Hepatocyte (in vitro differentiated cells): ENCODE data around the gene ARCN1.

ENCODE experiments used
- CTCF ChIP-seq: fragments of 200-600 bp; sonication (generic); IDR thresholded peaks from 2 replicates; pipeline ENCODE4 v1.5.1; 2016; ENCODE audit warnings: antibody characterized with exemption, mild to moderate bottlenecking; ENCODE audit not compliant: poor library complexity
- EZH2 ChIP-seq: fragments of 200-600 bp; sonication (generic); IDR thresholded peaks from 2 replicates; pipeline ENCODE4 v1.6.1; 2016; ENCODE audit warnings: antibody characterized with exemption, mild to moderate bottlenecking, borderline replicate concordance
- EZH2phosphoT487 ChIP-seq: fragments of 200-600 bp; sonication (generic); IDR thresholded peaks from one replicate; pipeline ENCODE4 v1.6.1; 2018; ENCODE audit warnings: antibody characterized with exemption, mild to moderate bottlenecking, low read depth, moderate library complexity; ENCODE audit not compliant: unreplicated experiment, severe bottlenecking

GRCh38 chr11:118547132-118547531 is 25.1 kb upstream of the ARCN1 start:
- no peak for TF ChIP-seq CTCF
- no peak for TF ChIP-seq EZH2
- no peak for TF ChIP-seq EZH2phosphoT487
